Measurements from ENCODE around the gene EMC8.

EMC8 gene

GRCh38 chr16:85752511-85753420 is 46.6 kb downstream of the EMC8 start:
- no peak for FAIRE-seq

DNA sequence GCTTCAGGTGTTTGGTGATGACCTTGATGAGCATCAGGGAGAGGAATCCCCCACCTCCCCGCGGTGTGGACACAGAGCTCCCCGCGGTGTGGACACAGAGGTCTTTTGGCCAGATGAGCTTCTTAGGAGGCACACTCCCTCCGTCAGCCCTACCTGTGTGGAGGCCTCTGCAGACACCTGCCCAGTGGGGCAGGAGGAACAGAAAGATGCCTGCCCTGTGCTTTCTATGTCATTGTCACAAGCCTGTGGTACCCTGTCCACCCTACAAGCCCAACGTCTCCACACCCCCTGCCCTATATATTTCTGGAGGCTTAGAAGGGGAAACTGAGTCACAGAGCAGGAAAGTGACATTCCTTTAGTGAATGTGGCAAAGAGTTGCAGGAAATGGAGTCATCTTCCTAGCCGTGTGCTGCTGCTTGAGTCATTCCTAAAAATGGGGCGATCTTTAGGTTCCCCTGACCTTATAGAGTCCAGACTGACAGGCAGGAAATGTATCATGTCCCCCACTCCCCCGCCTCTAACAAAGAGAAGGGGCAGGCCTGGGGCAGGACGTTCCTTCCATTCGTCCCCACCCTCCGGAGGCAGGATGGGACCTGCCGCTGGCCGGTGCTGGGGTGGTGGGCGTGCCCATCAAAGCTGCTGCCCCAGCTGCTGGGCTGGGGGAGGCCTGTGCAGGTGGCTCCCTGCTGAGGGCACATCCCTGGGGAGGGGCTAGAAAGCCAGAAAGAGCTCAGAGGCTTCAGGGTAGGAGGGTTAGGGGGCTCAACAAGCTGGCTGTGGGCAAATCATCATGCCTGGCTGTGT is 47.4 kb downstream of the EMC8 start:
- no peak for FAIRE-seq

GRCh38 chr16:85750827-85751697 is 48.3 kb downstream of the EMC8 start, which contains the start of gene C16orf74:
TSS of gene C16orf74 (minus strand) at chr16:85751096. CDS start at chr16:85735217, 15,879 bp downstream.
- FAIRE-seq, result no peak

GRCh38 chr16:85750146-85750826 is 49.1 kb downstream of the EMC8 start:
- no peak for FAIRE-seq

GRCh38 chr16:85749771-85750145 is 49.6 kb downstream of the EMC8 start:
- FAIRE-seq, result no peak

- FAIRE-seq, result no peak
These were observed 52.7 kb downstream of the EMC8 start for GRCh38 chr16:85746460-85747215.

GRCh38 chr16:85738923-85739715 is 60.2 kb downstream of the EMC8 start:
- no peak for FAIRE-seq

- no peak for FAIRE-seq
These were observed 62.4 kb downstream of the EMC8 start for GRCh38 chr16:85736921-85737320.

- FAIRE-seq, result no peak
These were observed 63.4 kb downstream of the EMC8 start for GRCh38 chr16:85735946-85736345.

DNA sequence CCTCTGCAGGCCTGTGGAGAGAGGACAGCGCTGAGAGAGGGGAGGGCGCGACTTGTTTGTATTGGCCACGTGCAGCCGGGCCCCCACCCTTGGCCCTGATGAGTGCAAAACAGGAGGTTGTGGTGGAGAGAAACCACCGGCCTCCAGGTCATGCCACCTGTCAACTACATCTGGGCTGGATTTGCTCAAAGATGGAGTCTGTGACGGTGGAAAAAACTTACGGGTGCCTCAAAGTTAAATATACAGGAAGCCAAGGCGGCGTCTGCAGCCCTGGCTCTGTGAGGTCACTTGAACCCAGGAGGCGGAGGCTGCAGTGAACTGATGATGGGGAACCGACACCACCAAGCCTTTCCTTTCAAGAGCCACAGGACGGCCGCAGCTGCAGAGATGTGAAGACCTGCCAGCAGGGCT is 64.1 kb downstream of the EMC8 start:
- FAIRE-seq, result no peak

DNA sequence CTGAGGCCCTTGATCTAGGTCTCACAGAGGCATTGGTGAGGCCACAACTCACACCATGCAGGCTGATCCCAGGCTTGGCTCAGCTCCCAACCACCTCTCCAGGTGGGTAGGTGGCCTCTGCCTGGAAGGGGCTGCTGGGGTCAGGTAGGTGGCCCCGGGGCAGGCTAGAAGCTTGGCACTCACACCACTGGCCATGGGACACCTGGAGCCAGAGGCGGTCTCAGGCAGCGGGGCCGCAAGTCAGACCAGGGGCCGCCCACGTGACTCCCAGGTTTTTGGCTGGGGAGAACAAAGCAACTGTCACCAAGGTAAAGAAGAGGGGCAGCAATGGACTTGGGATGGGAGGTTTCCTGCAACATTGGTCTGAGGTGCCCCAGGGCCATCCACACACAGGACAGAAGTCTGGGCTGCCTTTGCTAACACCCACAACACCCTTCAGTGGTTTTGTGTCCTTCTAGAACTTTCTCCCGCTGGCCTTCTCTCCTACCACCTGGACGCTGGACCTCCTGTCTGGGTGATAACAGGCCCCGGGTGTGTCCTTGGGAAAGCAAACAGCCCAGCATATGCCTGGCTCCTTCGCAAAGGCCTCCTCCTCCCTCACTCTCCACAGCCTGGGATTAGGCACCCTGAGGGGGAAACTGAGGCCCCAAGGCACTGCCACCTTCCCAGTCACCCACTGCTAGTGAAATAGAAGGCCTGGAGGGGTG is 64.9 kb downstream of the EMC8 start:
- FAIRE-seq, result no peak

- no peak for FAIRE-seq
These were observed 65.5 kb downstream of the EMC8 start for GRCh38 chr16:85733839-85734170.

DNA sequence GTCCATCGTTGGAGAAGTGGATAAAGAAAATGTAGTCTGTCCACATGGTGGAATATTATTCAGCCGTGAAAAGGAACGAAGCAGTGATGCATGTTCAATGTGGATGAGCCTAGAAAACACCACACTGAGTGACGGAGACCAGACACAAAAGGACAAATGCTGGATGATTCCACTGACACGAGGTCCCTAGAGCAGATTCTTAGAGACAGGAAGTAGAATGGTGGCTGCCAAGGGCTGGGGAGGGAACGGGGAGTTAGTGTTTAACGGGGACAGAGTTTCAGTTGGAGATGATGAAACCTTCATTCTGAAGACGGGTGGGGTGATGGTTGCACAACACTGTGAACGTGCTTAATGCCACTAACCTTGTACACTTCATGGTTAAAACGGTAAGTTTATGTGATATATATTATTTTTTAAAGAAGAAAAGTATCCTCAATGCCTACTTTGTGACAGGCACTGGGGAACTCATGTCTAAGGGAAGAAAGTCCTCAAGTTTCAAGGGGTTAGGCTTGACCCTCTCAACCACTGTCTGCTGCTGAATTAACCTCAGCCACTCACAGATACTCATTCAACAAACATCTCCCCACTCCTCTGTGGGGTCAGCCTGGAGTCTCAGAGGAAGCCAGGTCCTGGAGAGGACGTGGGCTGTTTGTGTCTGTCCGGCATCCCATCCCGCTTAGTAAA is 66.0 kb downstream of the EMC8 start:
- FAIRE-seq, result no peak

DNA sequence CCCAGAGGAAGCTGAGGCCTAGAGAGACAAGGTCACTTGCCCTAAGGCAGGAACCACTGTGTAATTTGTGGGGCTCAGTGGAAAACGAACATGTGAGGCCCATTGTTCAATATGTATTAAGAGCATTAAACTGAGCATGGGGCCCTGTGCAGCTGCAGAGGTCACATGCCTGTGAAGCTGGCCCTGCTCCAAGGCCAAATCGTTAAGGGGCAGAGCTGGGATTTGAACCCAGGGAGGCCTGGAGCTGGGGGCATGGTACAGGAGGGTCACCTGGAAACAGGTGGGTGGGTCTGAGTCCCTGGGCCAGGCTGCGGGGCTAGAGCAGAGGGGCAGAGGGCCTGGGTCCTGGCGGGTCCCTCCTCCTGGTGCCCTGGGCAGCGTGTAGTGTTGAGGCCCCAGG is 68.2 kb downstream of the EMC8 start:
- no peak for FAIRE-seq

DNA sequence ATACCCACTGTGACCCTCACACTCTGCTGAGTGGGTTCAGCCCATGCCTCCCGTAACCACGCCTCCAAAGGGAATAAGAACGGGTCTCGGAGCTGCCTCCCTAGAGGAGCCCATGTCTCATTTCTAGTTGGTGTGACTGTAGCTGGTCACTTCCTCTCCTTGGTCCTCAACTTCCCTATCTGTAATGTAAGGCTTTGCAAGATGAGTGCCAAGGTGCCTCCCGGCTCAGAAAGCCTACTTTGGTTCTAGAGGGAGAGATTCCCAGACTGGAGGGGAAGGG is 69.2 kb downstream of the EMC8 start:
- FAIRE-seq, result no peak

DNA sequence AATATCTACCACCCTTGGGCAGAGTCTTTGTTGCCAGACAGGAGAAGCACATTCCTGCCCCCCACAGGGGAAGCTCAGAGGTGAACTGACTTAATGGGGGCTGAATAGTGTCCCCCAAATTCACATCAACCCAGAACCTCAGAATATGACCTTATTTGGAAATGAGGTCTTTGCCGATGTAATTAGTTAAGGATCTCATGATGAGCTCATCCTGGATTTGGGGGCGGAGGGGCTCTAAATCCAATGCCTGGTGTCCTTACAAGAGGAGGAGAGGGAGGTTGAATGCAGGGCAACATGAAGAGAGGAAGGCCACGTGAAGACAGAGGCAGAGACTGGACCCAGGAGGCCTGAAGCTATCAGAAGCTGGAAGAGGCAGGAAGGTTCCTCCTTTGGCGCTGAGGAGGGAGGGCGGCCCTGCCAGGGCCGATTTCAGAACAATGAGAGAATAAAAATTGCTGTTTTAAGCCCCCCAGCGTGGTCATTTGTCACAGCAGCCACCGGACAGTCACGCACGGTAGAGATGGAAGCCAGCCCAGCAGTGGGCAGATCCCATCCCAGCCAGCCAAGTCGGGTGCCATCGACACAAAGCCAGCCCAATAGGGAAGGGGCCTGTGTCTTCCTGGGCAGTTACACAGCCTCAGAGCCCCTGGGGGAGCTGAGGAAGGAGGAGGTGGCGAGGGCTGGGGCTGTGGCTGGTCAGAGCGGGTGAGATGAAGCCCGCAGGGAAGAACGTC is 69.7 kb downstream of the EMC8 start:
- FAIRE-seq, result no peak

- FAIRE-seq, result no peak
These were observed 70.5 kb downstream of the EMC8 start for GRCh38 chr16:85728879-85729278.
